DOHH2 (cell line): Measurements from ENCODE around the gene MPND.

Experiments used
- H3F3A ChIP-seq: fragments of 200-600 bp; sonication (generic), shearing (Covaris generic); 2 replicates; pipeline ENCODE4 v1.6.0; 2016; ENCODE audit warnings: antibody characterized with exemption, mild to moderate bottlenecking; ENCODE audit not compliant: control insufficient read depth, insufficient read depth
- H3K27ac ChIP-seq: fragments of 200-600 bp; sonication (generic); 2 replicates; pipeline ENCODE4 v1.5.1; 2014; ENCODE audit warnings: low read depth, mild to moderate bottlenecking, low read length, moderate library complexity
- H3K27me3 ChIP-seq: fragments of 200-600 bp; sonication (generic); 2 replicates; pipeline ENCODE4 v1.6.1; 2014; ENCODE audit warnings: mild to moderate bottlenecking, low read length, mixed read lengths; ENCODE audit not compliant: control insufficient read depth
- H3K36me3 ChIP-seq: fragments of 200-600 bp; sonication (generic); 2 replicates; pipeline ENCODE4 v1.6.1; 2014; ENCODE audit warnings: mild to moderate bottlenecking, low read length, moderate library complexity, mixed read lengths; ENCODE audit not compliant: control insufficient read depth
- H3K4me1 ChIP-seq: fragments of 200-600 bp; sonication (generic); 2 replicates; pipeline ENCODE4 v1.6.1; 2014; ENCODE audit warnings: mild to moderate bottlenecking, low read length, mixed read lengths; ENCODE audit not compliant: control insufficient read depth
- H3K4me2 ChIP-seq: fragments of 200-600 bp; sonication (generic); 2 replicates; pipeline ENCODE4 v1.6.0; 2014; ENCODE audit warnings: mild to moderate bottlenecking, low read length, moderate library complexity
- H3K4me3 ChIP-seq: fragments of 200-600 bp; sonication (generic); 2 replicates; pipeline ENCODE4 v1.5.1; 2014; ENCODE audit warnings: mild to moderate bottlenecking, low read length, mixed read lengths
- H3K79me2 ChIP-seq: fragments of 200-600 bp; sonication (generic); 2 replicates; pipeline ENCODE4 v1.6.1; 2014; ENCODE audit warnings: mild to moderate bottlenecking, low read length, mixed read lengths; ENCODE audit not compliant: control insufficient read depth
- H3K9me2 ChIP-seq: fragments of 200-600 bp; sonication (generic); replicated peaks from 2 replicates; pipeline ENCODE4 v1.6.1; 2014; ENCODE audit warnings: mild to moderate bottlenecking, low read length, mixed read lengths; ENCODE audit not compliant: control insufficient read depth
- H3K9me3 ChIP-seq: fragments of 200-600 bp; sonication (generic); 2 replicates; pipeline ENCODE4 v1.6.1; 2014; ENCODE audit warnings: antibody characterized with exemption, low read length, mixed read lengths; ENCODE audit not compliant: control insufficient read depth, insufficient read depth
- H4K20me1 ChIP-seq: fragments of 200-600 bp; sonication (generic); 2 replicates; pipeline ENCODE4 v1.6.0; 2014; ENCODE audit warnings: low read depth, mild to moderate bottlenecking, antibody characterized with exemption, low read length, moderate library complexity; ENCODE audit not compliant: control insufficient read depth, insufficient read depth
- EZH2phosphoT487 ChIP-seq: fragments of 200-600 bp; sonication (generic); IDR thresholded peaks from 2 replicates; pipeline ENCODE4 v1.6.1; 2017; ENCODE audit warnings: borderline replicate concordance, mild to moderate bottlenecking, antibody characterized with exemption, low read length, moderate library complexity, mixed read lengths
- TF ChIP-seq, protein P1 (sequence below): fragments of 200-600 bp; sonication (generic); IDR thresholded peaks from one replicate; pipeline ENCODE4 v1.5.1; 2014; ENCODE audit warnings: antibody characterized with exemption, mild to moderate bottlenecking, low read depth, low read length; ENCODE audit not compliant: poor library complexity, severe bottlenecking

Gene MPND

DNA sequence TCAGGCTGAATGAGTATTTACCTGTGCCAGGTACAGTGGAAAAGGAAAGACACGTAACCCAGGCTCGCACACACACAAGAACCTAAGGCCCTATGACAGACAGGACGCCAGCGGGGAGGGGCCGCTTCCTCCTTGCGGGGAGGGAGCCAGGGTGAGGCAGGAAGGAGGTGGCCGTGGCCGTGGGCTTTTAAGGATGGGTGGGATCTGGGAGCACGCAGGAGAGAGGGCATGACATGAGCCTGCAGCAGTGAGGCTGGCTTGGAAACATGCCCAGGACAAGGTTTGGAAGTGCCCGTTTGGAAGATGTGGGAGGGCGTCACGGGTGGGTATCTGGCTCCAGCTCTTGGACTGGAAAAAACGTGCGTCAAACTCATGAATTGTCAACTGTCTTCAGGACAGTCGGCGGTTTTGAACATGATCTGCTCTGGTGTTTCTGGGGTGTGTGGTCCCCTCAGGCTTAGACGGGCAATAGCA lies 36.9 kb downstream of the MPND start:
- no peaks in the 10 kb centered on the region for H3K27me3 ChIP-seq
- H3F3A ChIP-seq: peaks cover 7% of the 10 kb centered on the region
- no peak for TF ChIP-seq EZH2phosphoT487
- TF ChIP-seq, protein P1, sequence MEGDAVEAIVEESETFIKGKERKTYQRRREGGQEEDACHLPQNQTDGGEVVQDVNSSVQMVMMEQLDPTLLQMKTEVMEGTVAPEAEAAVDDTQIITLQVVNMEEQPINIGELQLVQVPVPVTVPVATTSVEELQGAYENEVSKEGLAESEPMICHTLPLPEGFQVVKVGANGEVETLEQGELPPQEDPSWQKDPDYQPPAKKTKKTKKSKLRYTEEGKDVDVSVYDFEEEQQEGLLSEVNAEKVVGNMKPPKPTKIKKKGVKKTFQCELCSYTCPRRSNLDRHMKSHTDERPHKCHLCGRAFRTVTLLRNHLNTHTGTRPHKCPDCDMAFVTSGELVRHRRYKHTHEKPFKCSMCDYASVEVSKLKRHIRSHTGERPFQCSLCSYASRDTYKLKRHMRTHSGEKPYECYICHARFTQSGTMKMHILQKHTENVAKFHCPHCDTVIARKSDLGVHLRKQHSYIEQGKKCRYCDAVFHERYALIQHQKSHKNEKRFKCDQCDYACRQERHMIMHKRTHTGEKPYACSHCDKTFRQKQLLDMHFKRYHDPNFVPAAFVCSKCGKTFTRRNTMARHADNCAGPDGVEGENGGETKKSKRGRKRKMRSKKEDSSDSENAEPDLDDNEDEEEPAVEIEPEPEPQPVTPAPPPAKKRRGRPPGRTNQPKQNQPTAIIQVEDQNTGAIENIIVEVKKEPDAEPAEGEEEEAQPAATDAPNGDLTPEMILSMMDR: no peak
- H3K79me2 ChIP-seq: peaks cover 80% of the 10 kb centered on the region
- H3K4me3 ChIP-seq: peak overlapping the region; percentile 52
- H3K4me2 ChIP-seq: peak overlapping the region; percentile 66
- H3K36me3 ChIP-seq: peaks cover 2% of the 10 kb centered on the region; the same call in 1 of the 2 replicates
- H3K9me3 ChIP-seq: no peaks in the 10 kb centered on the region
- peaks cover 62% of the 10 kb centered on the region for H3K4me1 ChIP-seq
- H3K9me2 ChIP-seq: no peaks in the 10 kb centered on the region
- peak overlapping the region; percentile 27 for H3K27ac ChIP-seq
- peaks cover 22% of the 10 kb centered on the region for H4K20me1 ChIP-seq

DNA sequence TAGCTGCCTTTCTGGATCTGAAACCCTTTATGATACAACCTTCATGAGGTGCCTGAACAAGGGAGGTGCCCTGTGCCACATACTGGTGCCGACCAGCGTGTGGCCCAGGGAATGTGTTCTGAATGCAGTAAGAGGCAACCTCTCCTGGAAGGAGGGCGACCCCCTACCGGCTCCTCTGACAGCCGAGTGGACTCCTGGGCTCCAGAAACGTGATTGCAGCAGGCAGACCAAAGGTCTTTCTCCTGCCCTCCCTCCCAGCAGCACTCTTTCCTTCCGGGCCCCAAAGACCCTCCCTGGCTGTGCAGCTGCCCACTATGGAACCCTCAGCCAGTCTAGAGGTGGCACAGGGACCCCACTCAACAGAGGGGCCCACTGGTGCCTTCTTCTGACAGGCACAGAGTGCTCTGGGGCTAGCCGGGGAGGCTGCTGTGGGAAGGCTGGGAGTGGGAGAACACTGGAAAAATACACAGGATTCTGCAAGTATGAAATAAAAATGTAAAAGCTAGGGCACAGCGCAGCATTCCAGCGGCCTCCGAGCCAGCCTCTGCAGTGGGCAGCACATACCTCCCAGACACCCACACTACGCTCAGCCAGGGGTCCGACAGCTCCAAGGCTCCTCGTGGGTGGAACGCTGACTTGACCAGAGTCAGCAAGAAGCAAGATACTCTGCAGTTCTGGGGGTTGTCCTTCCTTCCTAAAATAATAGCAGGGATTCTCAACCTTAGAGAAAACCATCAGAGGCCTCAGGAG lies 42.1 kb downstream of the MPND start:
- peaks cover 10% of the 10 kb centered on the region for H4K20me1 ChIP-seq
- H3K9me3 ChIP-seq: no peaks in the 10 kb centered on the region
- peaks cover 5% of the 10 kb centered on the region for H3F3A ChIP-seq
- H3K27me3 ChIP-seq: no peaks in the 10 kb centered on the region
- no peaks in the 10 kb centered on the region for H3K9me2 ChIP-seq
- peaks cover 70% of the 10 kb centered on the region for H3K79me2 ChIP-seq
- H3K36me3 ChIP-seq: peaks cover 15% of the 10 kb centered on the region
- no peak overlapping the region for H3K4me3 ChIP-seq
- peaks cover 19% of the 10 kb centered on the region for H3K4me1 ChIP-seq
- no peak overlapping the region for H3K27ac ChIP-seq
- H3K4me2 ChIP-seq: no peak overlapping the region
- TF ChIP-seq, protein P1: no peak
- TF ChIP-seq EZH2phosphoT487: no peak

DNA sequence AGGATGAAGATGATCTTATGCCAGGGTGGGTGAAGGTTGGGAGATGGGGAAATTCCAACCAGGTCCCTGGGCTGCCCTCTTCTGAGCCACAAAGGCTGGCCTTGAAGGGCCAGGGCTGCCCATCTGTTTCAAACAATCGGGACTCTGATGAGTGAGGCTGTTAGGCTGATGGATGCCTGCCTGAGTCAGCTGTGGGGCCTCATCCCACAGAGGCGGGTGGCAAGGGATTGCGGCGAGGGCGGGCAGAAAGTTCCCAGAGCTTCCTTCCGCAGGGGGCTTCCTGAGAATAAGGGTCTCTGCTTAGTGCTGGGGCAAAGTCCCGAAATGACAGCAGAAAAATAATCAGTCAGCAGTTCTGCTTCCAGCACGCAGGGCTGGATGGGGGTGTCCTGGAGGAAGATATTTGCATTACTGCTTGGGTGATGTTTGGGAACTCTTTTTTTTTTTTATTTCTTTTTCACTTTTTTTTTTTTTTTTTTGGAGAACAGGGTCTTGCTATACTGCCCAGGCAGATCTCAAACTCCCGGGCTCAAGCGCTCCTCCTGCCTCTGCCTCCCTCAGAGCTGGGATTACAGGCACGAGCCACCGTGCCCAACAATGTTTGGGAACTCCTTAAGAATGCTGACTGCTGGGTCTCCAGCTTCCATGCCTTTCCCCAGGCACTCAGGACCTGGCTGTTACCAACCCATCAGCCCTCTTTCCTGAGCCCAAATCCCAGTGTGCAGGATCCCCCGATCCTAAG lies 42.9 kb downstream of the MPND start:
- Histone ChIP-seq H3K27me3 (no peaks in the 10 kb centered on the region), H4K20me1 (peaks cover 14% of the 10 kb centered on the region), H3K79me2 (peaks cover 71% of the 10 kb centered on the region), H3K9me2 (no peaks in the 10 kb centered on the region), H3K4me1 (peaks cover 12% of the 10 kb centered on the region), H3K36me3 (peaks cover 17% of the 10 kb centered on the region), H3K27ac (no peak overlapping the region), H3F3A (no peaks in the 10 kb centered on the region), H3K9me3 (no peaks in the 10 kb centered on the region), H3K4me2 (no peak overlapping the region), H3K4me3 (no peak overlapping the region)
- TF ChIP-seq EZH2phosphoT487: no peak
- TF ChIP-seq, protein P1: no peak
